Measurements from ENCODE around the gene GRIN3A.

The GRIN3A gene

GRCh38 chr9:101705135-101705661 lies 33.2 kb downstream of the GRIN3A start:
- DNase-seq (ENCODE audit: low read depth in 2 of 2), result no peak

- no peak for DNase-seq (ENCODE audit: low read depth in 2 of 2)
These were observed 36.2 kb downstream of the GRIN3A start for GRCh38 chr9:101702257-101702656.

GRCh38 chr9:101693546-101694336 lies 44.7 kb downstream of the GRIN3A start:
- no peak for DNase-seq (ENCODE audit: low read depth in 2 of 2)

GRCh38 chr9:101691657-101692056 lies 46.8 kb downstream of the GRIN3A start:
- no peak for DNase-seq (ENCODE audit: low read depth in 2 of 2)

GRCh38 chr9:101689039-101689438 lies 49.4 kb downstream of the GRIN3A start:
- no peak for DNase-seq (ENCODE audit: low read depth in 2 of 2)

- no peak for DNase-seq (ENCODE audit: low read depth in 2 of 2)
These were observed 53.8 kb downstream of the GRIN3A start for GRCh38 chr9:101684665-101685064.

GRCh38 chr9:101683236-101683635 lies 55.2 kb downstream of the GRIN3A start:
- DNase-seq (ENCODE audit: low read depth in 2 of 2), result no peak

- no peak for DNase-seq (ENCODE audit: low read depth in 2 of 2)
These were observed 60.6 kb downstream of the GRIN3A start for GRCh38 chr9:101677861-101678260.

GRCh38 chr9:101675341-101675740 lies 63.1 kb downstream of the GRIN3A start:
- DNase-seq (ENCODE audit: low read depth in 2 of 2), result no peak

- no peak for DNase-seq (ENCODE audit: low read depth in 2 of 2)
These were observed 64.3 kb downstream of the GRIN3A start for GRCh38 chr9:101674165-101674564.

GRCh38 chr9:101673642-101674041 lies 64.8 kb downstream of the GRIN3A start:
- DNase-seq (ENCODE audit: low read depth in 2 of 2), result no peak

- no peak for DNase-seq (ENCODE audit: low read depth in 2 of 2)
These were observed 66.9 kb downstream of the GRIN3A start for GRCh38 chr9:101671567-101671966.

- DNase-seq (ENCODE audit: low read depth in 2 of 2), result no peak
These were observed 70.0 kb downstream of the GRIN3A start for GRCh38 chr9:101668421-101668820.

- DNase-seq (ENCODE audit: low read depth in 2 of 2), result no peak
These were observed 74.0 kb downstream of the GRIN3A start for GRCh38 chr9:101664453-101664852.

- peak; percentile 10 to 12 for DNase-seq (ENCODE audit: low read depth in 2 of 2)
These were observed 85.8 kb downstream of the GRIN3A start for GRCh38 chr9:101652601-101653175.

GRCh38 chr9:101650142-101650541 lies 88.3 kb downstream of the GRIN3A start:
- no peak for DNase-seq (ENCODE audit: low read depth in 2 of 2)

GRCh38 chr9:101648493-101648892 lies 90.0 kb downstream of the GRIN3A start:
- DNase-seq (ENCODE audit: low read depth in 2 of 2), result no peak

- DNase-seq (ENCODE audit: low read depth in 2 of 2), result no peak
These were observed 98.4 kb downstream of the GRIN3A start for GRCh38 chr9:101639785-101640665.

GRCh38 chr9:101639311-101639710 lies 99.1 kb downstream of the GRIN3A start:
- DNase-seq (ENCODE audit: low read depth in 2 of 2), result no peak

GRCh38 chr9:101636247-101636646 lies 102.2 kb downstream of the GRIN3A start:
- DNase-seq (ENCODE audit: low read depth in 2 of 2), result no peak

GRCh38 chr9:101635473-101635872 lies 103.0 kb downstream of the GRIN3A start:
- no peak for DNase-seq (ENCODE audit: low read depth in 2 of 2)

- DNase-seq (ENCODE audit: low read depth in 2 of 2), result no peak
These were observed 103.6 kb downstream of the GRIN3A start for GRCh38 chr9:101634741-101635409.

All from fibroblast of skin of left quadriceps (primary cell).